Neuron (in vitro differentiated cells): ENCODE measurements around the gene SMIM28.
"Not testable (repeated sequence)": the region's sequence is repeated elsewhere in the genome, so short reads cannot be mapped to it uniquely, and the experiment has no call there.

Experiments used
- H2AFZ ChIP-seq: one replicate; pipeline ENCODE4 v1.6.1; 2013; ENCODE audit warnings: low read depth, mild to moderate bottlenecking, inconsistent platforms, low read length, moderate library complexity
- H3K27me3 ChIP-seq: one replicate; pipeline ENCODE4 v1.6.1; 2013; ENCODE audit warnings: low read length; ENCODE audit not compliant: insufficient read depth
- H3K36me3 ChIP-seq: one replicate; pipeline ENCODE4 v1.6.1; 2013; ENCODE audit warnings: low read length; ENCODE audit not compliant: insufficient read depth
- H3K4me1 ChIP-seq: one replicate; pipeline ENCODE4 v1.6.1; 2013; ENCODE audit warnings: low read length; ENCODE audit not compliant: insufficient read depth
- H3K4me3 ChIP-seq: 2 replicates; pipeline ENCODE4 v1.5.1; 2013; ENCODE audit warnings: mild to moderate bottlenecking, low read length, moderate library complexity
- H3K9me3 ChIP-seq: one replicate; pipeline ENCODE4 v1.6.1; 2013; ENCODE audit warnings: low read length

The SMIM28 gene

GRCh38 chr6:138419766-138420165 lies 42.1 kb downstream of the SMIM28 start:
- Histone ChIP-seq H3K9me3 (no peaks in the 10 kb centered on the region), H2AFZ (no peak overlapping the region), H3K36me3 (peaks cover 39% of the 10 kb centered on the region), H3K4me3 (no peak overlapping the region), H3K27me3 (no peaks in the 10 kb centered on the region), H3K4me1 (no peaks in the 10 kb centered on the region)

GRCh38 chr6:138420356-138420755 lies 42.7 kb downstream of the SMIM28 start:
- H2AFZ ChIP-seq = no peak overlapping the region
- peaks cover 40% of the 10 kb centered on the region for H3K36me3 ChIP-seq
- H3K27me3 ChIP-seq = no peaks in the 10 kb centered on the region
- H3K4me1 ChIP-seq = no peaks in the 10 kb centered on the region
- no peaks in the 10 kb centered on the region for H3K9me3 ChIP-seq
- no peak overlapping the region for H3K4me3 ChIP-seq

GRCh38 chr6:138421089-138421488 lies 43.4 kb downstream of the SMIM28 start:
- no peak overlapping the region for H3K4me3 ChIP-seq
- H2AFZ ChIP-seq = no peak overlapping the region
- H3K36me3 ChIP-seq = peaks cover 44% of the 10 kb centered on the region
- H3K27me3 ChIP-seq = no peaks in the 10 kb centered on the region
- no peaks in the 10 kb centered on the region for H3K4me1 ChIP-seq
- no peaks in the 10 kb centered on the region for H3K9me3 ChIP-seq

DNA sequence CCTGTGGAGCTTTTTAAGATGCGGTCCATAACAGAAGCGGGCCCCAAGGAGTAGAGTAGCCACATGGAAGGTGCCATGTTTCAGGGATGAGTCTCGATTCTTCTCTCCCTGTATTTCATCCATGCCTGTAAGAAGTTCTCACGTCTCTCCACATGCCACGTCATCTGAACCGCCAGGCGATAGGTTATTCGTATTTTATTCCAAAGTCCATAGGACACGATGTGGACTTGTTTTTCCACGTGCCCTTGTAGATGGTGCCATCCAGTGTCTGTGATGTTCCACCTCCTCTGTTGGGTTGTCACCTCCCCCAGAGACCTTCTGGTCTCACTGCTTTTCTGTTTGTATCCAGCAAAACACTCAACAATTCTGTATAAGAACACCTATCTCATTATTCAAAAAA lies 43.9 kb downstream of the SMIM28 start:
- Histone ChIP-seq H3K27me3 (no peaks in the 10 kb centered on the region), H2AFZ (no peak overlapping the region), H3K9me3 (no peaks in the 10 kb centered on the region), H3K36me3 (peaks cover 49% of the 10 kb centered on the region), H3K4me1 (no peaks in the 10 kb centered on the region), H3K4me3 (no peak overlapping the region)

GRCh38 chr6:138422861-138423260 lies 45.2 kb downstream of the SMIM28 start:
- no peaks in the 10 kb centered on the region for H3K27me3 ChIP-seq
- no peaks in the 10 kb centered on the region for H3K4me1 ChIP-seq
- H3K4me3 ChIP-seq = no peak overlapping the region
- H2AFZ ChIP-seq = no peak overlapping the region
- peaks cover 55% of the 10 kb centered on the region for H3K36me3 ChIP-seq
- no peaks in the 10 kb centered on the region for H3K9me3 ChIP-seq

DNA sequence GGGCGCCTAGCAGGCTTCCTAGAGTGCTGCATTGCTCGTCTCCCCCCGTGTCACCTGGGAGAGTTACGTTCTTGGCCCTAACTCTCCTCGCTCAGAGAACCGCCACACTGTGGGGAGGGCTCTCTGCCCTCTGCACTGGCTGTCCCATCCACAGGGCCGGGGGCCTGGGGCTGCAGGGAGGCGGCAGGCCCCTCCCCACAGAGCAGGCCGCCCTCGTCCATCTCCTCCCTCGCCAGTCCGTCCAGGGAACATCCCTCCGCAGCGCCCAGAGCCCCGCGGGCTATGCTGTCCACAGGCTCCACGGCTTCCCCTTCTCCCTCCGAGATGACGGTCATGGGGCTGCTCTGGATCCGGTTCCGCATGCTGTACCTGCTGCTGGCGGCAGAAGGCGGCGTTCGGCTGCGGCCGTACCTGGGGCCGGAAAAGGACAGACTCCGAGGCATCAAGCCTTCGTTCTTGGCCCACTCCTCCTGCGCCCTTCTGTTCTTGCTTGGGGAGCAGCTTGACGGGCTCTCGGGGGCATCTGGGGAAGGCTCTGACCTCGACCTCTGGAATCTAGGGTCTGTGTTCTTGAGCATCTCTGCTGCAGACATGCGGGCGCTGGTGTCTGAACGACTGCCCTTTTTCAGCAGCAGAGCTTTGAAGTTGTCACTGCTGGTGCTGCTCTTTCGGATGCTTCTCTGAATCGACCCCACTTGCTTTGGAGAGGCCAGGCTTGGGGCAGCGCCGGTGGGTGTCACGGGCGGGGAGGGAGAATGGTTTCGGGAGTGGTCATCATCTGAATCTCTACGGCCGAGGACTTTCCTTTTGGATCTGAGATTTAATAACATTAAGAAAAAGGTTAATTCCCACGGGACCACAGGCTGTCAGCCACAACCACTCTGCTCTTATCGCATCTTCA lies 46.5 kb downstream of the SMIM28 start:
- no peak overlapping the region for H3K4me3 ChIP-seq
- H3K9me3 ChIP-seq = no peaks in the 10 kb centered on the region
- no peak overlapping the region for H2AFZ ChIP-seq
- peaks cover 65% of the 10 kb centered on the region for H3K36me3 ChIP-seq
- no peaks in the 10 kb centered on the region for H3K4me1 ChIP-seq
- no peaks in the 10 kb centered on the region for H3K27me3 ChIP-seq

GRCh38 chr6:138425256-138425655 lies 47.6 kb downstream of the SMIM28 start:
- H3K4me3 ChIP-seq, H3K4me1 ChIP-seq, H3K9me3 ChIP-seq, H2AFZ ChIP-seq, H3K27me3 ChIP-seq: not testable (repeated sequence)
- H3K36me3 ChIP-seq = peaks cover 71% of the 10 kb centered on the region

DNA sequence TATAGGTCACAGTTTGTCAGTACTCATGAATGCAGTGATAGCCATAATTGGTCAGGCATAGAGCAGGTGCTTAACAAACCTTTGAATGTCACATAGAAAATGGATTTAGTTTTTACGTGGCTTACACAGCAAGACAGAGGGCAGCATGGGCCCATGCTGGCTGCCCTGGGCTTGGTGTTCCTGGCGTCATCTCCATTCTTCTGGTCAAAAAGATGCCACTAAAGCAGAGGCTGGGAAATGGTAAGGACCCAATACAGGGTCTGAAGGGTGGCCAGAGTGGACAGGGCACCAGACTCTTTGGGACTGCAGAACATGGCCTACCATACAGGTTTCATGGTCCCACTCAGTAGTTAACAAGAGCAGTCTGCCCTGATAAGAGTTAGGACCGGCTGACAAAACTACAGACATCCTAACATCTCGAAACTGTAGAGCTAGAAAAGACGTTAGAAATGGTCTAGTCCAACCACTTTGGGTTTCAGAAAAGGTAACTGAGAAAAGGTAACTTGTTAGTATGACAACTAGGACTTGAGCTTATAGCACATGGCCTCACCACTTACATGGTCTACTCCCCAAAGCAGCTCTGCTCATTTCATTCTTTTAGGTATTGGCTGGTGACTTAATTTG lies 48.9 kb downstream of the SMIM28 start:
- Histone ChIP-seq H3K4me1 (no peaks in the 10 kb centered on the region), H3K36me3 (peaks cover 76% of the 10 kb centered on the region), H3K9me3 (no peaks in the 10 kb centered on the region), H2AFZ (no peak overlapping the region), H3K27me3 (no peaks in the 10 kb centered on the region), H3K4me3 (no peak overlapping the region)

DNA sequence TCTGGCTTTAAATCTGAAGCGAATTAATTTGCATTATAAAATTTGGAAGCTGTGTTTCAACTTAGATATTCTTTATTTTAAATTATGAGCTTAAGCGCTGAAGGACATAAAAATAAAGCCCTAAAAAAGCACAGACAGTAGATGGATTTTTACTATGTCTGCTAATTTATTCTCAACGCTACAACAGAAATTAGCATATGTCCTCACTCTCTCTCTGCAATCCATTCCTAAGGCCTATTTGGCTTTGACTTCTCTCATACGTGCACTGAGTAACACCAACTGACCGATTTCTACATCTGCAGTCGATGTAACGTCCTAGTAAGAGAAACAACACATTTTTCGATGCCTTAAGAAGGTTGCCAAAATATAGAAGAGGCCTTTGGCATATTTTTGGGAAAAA lies 50.0 kb downstream of the SMIM28 start:
- no peaks in the 10 kb centered on the region for H3K9me3 ChIP-seq
- no peaks in the 10 kb centered on the region for H3K4me1 ChIP-seq
- H3K36me3 ChIP-seq = peaks cover 77% of the 10 kb centered on the region
- H3K4me3 ChIP-seq = no peak overlapping the region
- H2AFZ ChIP-seq = no peak overlapping the region
- H3K27me3 ChIP-seq = no peaks in the 10 kb centered on the region

- Histone ChIP-seq H3K4me1 (no peaks in the 10 kb centered on the region), H3K9me3 (no peaks in the 10 kb centered on the region), H3K4me3 (no peak overlapping the region), H3K36me3 (peaks cover 79% of the 10 kb centered on the region), H2AFZ (no peak overlapping the region), H3K27me3 (no peaks in the 10 kb centered on the region)
These were observed 51.4 kb downstream of the SMIM28 start for GRCh38 chr6:138428944-138429598.

DNA sequence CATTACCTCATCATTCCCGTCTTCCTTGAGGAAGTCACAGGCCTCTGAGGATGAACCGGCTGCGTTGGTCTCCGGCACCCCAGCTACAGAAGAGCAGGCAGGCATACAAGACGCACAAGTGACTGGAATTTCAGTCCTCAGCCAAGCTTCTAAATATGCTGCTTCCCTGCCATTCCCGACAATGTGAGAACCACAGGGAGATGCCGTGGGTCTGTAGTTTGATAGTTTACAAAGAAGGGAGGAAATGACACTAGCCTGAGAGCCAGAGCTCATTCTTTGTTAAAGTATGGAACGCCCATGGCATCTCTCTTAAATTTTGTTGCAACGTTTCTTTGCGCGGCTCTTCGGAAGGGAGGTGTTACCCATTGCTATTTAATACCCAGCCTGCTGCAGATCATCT lies 52.1 kb downstream of the SMIM28 start:
- Histone ChIP-seq H3K36me3 (peaks cover 77% of the 10 kb centered on the region), H3K4me1 (no peaks in the 10 kb centered on the region), H3K27me3 (no peaks in the 10 kb centered on the region), H3K9me3 (no peaks in the 10 kb centered on the region), H2AFZ (no peak overlapping the region), H3K4me3 (no peak overlapping the region)

DNA sequence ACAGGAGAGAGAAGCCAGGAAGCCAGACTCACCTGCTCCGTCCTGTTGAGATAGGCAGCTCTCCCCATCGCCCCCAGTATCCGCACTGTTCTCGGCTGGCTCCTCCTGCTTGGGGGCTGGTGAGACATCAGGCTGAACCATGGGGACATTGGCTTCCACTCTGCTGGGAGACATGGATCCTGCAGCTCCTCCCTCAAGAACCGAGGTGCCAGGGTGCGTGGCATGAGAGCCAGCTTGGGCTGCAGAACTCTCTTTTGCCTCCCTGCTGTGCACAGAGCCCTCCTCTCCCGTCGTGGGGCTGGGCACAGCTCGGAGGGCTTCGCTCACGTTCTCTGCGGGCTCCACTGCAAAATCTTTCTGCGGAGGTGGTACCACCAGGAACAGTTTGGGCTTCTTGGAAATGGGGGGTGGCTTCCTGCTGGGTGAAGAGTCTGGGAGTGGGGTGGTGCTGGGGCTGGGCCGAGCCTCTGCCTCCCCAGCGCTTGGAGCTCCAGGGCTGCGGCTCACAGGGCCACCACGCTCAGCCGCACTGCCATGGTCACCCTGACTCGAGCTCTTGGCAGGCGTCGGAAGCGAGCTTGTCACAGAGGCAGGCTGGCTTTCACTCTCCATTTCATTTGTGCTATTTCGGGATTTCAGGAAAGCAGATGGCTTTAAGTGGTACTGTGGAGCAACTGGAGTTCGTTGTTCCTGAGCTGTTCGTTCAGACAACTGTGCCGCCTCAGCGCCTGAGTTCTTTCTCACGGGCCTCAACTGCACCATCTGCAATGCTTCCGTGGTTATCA lies 52.8 kb downstream of the SMIM28 start:
- Histone ChIP-seq H3K36me3 (peaks cover 76% of the 10 kb centered on the region), H3K4me1 (no peaks in the 10 kb centered on the region), H2AFZ (no peak overlapping the region), H3K4me3 (no peak overlapping the region), H3K9me3 (no peaks in the 10 kb centered on the region), H3K27me3 (no peaks in the 10 kb centered on the region)
